Measurements from ENCODE around the gene ST8SIA2. TPM values are rescaled to one million over a fixed set of nuclear protein-coding genes. Genes with fewer than 3 reads are reported as not detected.

The ST8SIA2 gene
- total RNA-seq, 1 experiment from 2014 or later, result 0.15 TPM

- ATAC-seq, result no peak
- CTCF ChIA-PET, result no interaction called here
- in situ Hi-C loops (cut with HindIII; ENCODE audit: low pct_unique_long_range_greater_than_20kb, low sequenced_read_pairs), result no loop called here
Observed at GRCh38 chr15:92392462-92392861, 1.2 kb upstream of the ST8SIA2 start.

DNA sequence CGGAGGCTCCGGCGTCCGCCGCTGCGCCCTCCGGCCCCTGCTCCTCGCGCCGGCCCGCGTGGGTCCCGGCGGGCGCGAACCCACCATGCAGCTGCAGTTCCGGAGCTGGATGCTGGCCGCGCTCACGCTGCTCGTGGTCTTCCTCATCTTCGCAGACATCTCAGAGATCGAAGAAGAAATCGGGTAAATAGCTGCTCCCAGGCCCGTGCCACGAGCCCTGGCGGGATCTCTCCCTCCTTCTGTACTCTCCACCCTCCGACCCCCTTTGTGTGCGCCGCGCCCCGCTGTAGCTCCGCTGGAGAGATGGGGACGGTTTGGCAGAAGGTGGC, 263 bp downstream of the ST8SIA2 start:
- no TSS peak for BruUV-seq (replicated peaks)
- no peak for TF ChIP-seq POLR2AphosphoS5 (IDR thresholded peaks at IDR 0.05; ENCODE audit: low read depth, low read length)
- TF ChIP-seq CTCF (IDR thresholded peaks at IDR 0.05), result no peak
- no peak for TF ChIP-seq TCF7L2 (IDR thresholded peaks at IDR 0.05; ENCODE audit: low read depth, low read length)
- TF ChIP-seq, protein P1, sequence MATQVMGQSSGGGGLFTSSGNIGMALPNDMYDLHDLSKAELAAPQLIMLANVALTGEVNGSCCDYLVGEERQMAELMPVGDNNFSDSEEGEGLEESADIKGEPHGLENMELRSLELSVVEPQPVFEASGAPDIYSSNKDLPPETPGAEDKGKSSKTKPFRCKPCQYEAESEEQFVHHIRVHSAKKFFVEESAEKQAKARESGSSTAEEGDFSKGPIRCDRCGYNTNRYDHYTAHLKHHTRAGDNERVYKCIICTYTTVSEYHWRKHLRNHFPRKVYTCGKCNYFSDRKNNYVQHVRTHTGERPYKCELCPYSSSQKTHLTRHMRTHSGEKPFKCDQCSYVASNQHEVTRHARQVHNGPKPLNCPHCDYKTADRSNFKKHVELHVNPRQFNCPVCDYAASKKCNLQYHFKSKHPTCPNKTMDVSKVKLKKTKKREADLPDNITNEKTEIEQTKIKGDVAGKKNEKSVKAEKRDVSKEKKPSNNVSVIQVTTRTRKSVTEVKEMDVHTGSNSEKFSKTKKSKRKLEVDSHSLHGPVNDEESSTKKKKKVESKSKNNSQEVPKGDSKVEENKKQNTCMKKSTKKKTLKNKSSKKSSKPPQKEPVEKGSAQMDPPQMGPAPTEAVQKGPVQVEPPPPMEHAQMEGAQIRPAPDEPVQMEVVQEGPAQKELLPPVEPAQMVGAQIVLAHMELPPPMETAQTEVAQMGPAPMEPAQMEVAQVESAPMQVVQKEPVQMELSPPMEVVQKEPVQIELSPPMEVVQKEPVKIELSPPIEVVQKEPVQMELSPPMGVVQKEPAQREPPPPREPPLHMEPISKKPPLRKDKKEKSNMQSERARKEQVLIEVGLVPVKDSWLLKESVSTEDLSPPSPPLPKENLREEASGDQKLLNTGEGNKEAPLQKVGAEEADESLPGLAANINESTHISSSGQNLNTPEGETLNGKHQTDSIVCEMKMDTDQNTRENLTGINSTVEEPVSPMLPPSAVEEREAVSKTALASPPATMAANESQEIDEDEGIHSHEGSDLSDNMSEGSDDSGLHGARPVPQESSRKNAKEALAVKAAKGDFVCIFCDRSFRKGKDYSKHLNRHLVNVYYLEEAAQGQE (IDR thresholded peaks at IDR 0.05; ENCODE audit: insufficient read depth in 1 of 2, low read depth in 2 of 2, low read length in 1 of 2), result no peak
- TF ChIP-seq SIN3A (IDR thresholded peaks at IDR 0.05; ENCODE audit: borderline replicate concordance, insufficient read depth, low read depth, low read length), result no peak
- no peak overlapping the region for H3K27ac ChIP-seq (ENCODE audit: low read length)
- H3K9me3 ChIP-seq (ENCODE audit: control insufficient read depth, insufficient read depth, low read depth, low read length), result no peaks in the 10 kb centered on the region
- peaks cover 51% of the 10 kb centered on the region for H3K27me3 ChIP-seq (ENCODE audit: control insufficient read depth, insufficient read depth, low read length)
- DNase-seq (ENCODE audit: low read depth, low spot score) (no peak), ATAC-seq (peak; percentile 31)
- H3K4me1 ChIP-seq (ENCODE audit: control insufficient read depth, insufficient read depth, low read length), result peaks cover 5% of the 10 kb centered on the region; the same call in 1 of the 2 replicates
- intact Hi-C loops (cut with micrococcal nuclease; ENCODE audit: unreplicated experiment), result no loop called here
- peak overlapping the region; percentile 26 to 31; a peak in 3 of 4 replicates for H3K4me3 ChIP-seq (ENCODE audit: low read depth in 2 of 2, low read length in 2 of 2)
- in situ Hi-C loops (cut with HindIII; ENCODE audit: low pct_unique_long_range_greater_than_20kb, low sequenced_read_pairs), result no loop called here
- no peaks in the 10 kb centered on the region for H3K36me3 ChIP-seq (ENCODE audit: control insufficient read depth, insufficient read depth, low read length)
- CTCF ChIA-PET, result interaction anchor here (0.6 kb wide), 3 partner anchors 49 to 562 kb away, joined by 3 to 9 read pairs (median 3); no protein-coding TSS in a partner anchor
- POLR2A ChIA-PET, result no interaction called here

More at GRCh38 chr15:92392462-92392861, 1.2 kb upstream of the ST8SIA2 start:
- POLR2A ChIA-PET, result no interaction called here
- peaks cover 5% of the 10 kb centered on the region; the same call in 1 of the 2 replicates for H3K4me1 ChIP-seq (ENCODE audit: control insufficient read depth, insufficient read depth, low read length)
- H3K27ac ChIP-seq (ENCODE audit: low read length), result no peak overlapping the region
- no peak for DNase-seq (ENCODE audit: low read depth, low spot score)
- TF ChIP-seq SIN3A (IDR thresholded peaks at IDR 0.05; ENCODE audit: borderline replicate concordance, insufficient read depth, low read depth, low read length) (no peak), CTCF (IDR thresholded peaks at IDR 0.05) (no peak), TCF7L2 (IDR thresholded peaks at IDR 0.05; ENCODE audit: low read depth, low read length) (no peak), POLR2AphosphoS5 (IDR thresholded peaks at IDR 0.05; ENCODE audit: low read depth, low read length) (no peak)
- TF ChIP-seq, protein P1 (IDR thresholded peaks at IDR 0.05; ENCODE audit: insufficient read depth in 1 of 2, low read depth in 2 of 2, low read length in 1 of 2), result no peak
- no peaks in the 10 kb centered on the region for H3K36me3 ChIP-seq (ENCODE audit: control insufficient read depth, insufficient read depth, low read length)
- H3K9me3 ChIP-seq (ENCODE audit: control insufficient read depth, insufficient read depth, low read depth, low read length), result no peaks in the 10 kb centered on the region
- intact Hi-C loops (cut with micrococcal nuclease; ENCODE audit: unreplicated experiment), result no loop called here
- peaks cover 54% of the 10 kb centered on the region for H3K27me3 ChIP-seq (ENCODE audit: control insufficient read depth, insufficient read depth, low read length)
- BruUV-seq (replicated peaks), result no TSS peak
- H3K4me3 ChIP-seq (ENCODE audit: low read depth in 2 of 2, low read length in 2 of 2), result no peak overlapping the region
